ENCODE measurements around the gene XPO4.
"Not testable (repeated sequence)": the region's sequence is repeated elsewhere in the genome, so short reads cannot be mapped to it uniquely, and the experiment has no call there.

Gene XPO4

DNA sequence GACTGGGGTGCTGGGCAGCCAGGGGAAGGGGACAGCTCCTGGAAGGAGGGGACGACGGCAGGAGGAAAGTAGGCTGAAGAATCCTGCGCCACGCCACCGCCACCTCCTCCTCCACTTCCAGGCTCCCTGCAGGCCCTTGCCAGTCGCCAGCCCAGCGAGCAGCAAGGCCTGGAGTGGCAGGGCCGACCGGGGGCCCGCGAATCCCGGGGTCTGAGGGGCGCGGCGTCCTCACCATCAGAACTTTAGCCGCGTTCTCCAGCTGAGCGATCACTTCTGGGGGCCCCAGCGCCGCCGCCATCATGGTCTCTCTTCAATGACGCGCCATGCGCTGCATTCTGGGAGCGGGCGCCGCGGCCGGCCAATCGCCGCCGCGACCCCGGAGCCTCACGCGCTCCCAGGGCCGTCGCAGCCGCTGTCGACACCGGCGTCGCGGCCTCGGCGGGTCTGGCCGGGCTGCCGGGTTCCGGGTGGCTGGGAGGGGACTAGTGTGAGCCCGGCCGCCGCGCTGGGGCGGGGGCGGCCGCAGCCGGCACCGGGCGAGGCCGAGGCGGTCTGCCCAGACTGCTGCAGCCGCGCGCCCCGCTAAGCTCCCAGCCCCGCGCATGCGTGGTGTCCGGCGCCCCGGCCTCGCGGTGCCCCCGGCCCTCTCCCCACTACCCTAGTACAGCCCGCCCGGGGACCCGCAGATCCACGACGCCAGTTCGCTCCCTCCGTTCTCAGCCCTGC lies at the start of gene XPO4:
Gene XPO4, minus strand, starts transcription at position 309 of the 726 bp plus-strand sequence. Its CDS starts 8 bp downstream, at position 301.
- DNase-seq, result peak; percentile 1

DNA sequence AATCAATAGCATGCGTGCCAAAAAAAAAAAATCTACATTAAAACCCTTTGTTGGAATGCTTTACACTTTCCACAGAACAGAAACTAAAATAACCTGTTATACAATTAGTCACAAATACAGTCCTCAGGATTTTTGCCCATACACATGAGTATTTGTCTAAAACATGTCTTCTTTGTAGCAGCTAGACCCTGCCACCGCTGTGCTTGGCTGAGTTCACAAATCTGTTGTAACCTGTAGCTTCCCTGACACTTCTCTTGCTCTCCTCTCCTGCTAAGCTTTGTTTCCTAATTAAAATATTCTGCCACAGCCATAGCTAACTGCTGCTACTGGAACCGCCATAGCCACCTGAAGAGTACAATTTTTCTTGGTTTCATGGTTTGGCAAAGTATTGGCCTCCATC lies 45.5 kb upstream of the XPO4 start:
- not testable (repeated sequence) for DNase-seq

DNA sequence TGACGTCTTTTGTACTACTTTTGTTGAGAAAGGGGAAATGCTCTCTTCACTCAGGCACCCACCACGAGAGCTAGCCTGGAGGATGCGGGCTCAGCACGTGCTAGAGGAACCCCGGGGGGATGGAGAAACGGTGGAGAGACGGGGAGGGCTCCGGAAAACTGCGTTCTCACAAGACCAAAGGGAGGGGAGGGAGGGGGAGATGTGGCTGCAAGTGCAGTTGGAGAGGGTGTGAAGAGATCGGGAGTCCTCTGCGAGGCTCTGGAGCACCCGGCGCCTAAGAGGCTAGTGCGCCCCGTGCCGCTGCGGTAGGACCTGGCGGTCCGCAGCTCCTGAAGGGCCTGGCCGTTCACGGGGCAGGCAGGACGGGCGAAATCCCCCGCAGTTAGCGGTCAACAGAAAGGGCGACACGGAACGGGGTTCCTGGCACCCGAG lies 43.4 kb upstream of the XPO4 start:
- DNase-seq, result no peak

DNA sequence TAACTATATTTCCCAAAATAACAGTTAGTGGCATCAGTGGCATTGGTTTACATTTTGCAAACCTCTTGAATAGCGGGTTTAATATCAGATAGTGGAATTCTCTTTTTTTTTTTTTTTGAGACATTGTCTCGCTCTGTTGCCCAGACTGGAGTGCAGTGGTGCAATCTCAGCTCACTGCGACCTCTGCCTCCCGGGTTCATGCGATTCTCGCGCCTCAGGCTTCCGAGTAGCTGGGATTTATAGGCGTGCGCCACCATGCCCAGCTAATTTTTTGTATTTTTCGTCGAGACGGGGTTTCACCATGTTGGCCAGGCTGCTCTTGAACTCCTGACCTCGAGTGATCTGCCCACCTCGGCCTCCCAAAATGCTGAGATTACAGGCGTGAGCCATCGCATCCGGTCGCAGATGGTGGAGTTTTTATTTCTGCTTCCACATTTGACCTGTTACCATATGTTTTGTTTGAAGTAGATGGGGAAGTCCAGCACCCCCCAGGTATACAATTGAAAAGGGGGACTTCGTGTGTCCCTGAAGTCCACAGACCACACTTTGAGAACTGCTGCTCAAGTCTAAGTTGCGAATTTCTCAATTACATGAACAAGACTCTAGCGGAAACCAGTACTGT lies 40.5 kb upstream of the XPO4 start:
- DNase-seq, result no peak

DNA sequence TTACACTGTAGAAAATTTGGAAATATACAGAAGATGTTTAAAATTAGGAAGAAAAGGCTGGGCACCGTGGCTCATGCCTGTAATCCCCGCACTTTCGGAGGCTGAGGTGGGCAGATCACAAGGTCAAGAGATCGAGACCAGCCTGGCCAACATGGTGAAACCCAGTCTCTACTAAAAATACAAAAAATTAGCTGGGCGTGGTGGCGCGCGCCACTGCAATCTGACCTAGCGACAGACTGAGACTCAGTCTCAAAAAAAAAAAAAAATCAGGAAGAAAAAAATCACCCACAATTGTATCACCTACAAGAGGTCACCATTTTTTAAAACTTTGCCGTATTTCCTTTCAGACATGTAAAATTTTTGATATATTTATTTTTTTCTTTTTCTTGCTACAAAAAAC lies 38.0 kb upstream of the XPO4 start:
- DNase-seq, result not testable (repeated sequence)

DNA sequence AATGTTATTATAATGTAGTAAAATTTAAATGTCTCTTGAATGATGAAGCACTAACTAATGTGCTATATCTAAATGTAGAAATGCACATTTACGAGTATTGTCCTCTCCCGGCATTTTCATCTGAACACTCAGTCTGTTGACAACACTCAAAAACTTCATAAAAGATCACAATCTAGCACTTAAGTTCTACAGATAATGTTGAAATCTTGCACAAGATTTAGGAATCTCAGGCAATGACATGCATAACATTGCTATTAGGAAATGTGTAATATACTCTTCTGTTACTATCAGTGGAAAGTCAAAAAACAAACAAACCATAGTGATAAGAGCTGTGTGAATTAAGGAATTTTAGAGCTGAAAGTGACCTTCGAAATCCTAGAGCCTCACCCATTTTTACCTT lies 37.5 kb upstream of the XPO4 start:
- no peak for DNase-seq

DNA sequence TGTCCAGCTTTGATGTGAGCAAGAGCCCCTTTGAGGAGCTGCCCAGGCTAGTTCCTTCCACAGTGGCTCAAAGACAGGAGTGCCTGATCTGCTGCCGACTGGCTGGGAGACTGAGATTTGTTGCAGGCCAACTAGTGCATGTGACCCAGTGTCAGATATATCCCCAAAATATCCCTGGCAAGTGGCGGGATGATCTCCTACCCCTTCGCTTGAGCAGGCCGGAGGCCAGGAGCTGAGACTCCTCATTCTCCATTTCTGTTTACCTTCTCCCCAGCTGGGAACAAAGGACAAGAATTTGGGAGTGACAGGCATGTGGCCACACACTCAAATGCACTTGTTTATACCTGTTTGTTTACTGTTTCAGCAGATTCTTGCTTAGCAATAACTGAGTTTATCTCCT lies 37.1 kb upstream of the XPO4 start:
- no peak for DNase-seq

DNA sequence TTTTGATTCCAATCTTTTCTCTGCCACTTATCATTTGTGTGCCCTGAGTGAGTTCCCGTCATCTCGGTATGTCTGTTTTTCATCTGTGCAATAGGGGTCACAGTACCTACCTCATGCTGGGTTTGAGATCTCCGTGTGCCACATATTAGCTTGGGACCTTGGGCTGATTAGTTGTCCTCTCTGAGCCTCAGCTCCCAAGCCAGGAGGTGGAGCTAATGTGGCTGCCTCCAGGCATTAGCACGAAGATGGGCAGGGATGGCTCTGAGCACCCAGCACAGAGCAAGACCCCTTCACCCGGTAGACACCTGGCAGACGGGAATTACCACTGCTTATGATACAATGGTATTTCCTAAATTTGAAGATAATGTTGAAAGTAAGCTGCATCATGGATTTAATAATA lies 35.8 kb upstream of the XPO4 start:
- no peak for DNase-seq

DNA sequence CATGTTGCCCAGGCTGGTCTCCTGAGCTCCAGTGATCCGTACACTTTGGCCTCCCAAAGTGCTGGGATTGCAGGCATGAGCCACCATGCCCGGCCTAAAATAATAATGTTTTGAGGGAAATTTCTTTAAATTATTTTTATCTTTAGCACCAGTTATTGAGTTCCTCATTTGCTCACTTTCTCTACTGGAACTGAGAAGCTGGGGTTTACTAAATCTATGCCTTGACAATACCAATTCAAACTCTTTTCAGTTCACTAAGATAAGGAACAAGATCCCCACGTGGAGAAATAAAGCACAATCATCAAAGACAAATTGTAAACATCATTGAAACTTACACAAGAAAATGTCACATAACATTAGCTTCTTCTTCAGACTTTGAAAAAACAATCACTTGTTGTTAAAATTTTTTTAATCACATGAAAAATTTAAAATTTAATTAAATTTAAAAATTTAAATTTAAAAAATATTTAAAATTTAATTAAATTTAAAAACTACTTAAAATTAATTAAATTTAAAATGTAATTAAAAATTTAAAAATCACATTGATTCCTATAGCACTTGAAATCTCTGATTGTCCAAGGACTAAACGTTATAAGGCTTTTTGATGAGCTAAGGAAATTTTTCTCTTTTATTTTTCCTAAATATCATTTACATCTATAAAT lies 25.2 kb upstream of the XPO4 start:
- DNase-seq, result no peak

DNA sequence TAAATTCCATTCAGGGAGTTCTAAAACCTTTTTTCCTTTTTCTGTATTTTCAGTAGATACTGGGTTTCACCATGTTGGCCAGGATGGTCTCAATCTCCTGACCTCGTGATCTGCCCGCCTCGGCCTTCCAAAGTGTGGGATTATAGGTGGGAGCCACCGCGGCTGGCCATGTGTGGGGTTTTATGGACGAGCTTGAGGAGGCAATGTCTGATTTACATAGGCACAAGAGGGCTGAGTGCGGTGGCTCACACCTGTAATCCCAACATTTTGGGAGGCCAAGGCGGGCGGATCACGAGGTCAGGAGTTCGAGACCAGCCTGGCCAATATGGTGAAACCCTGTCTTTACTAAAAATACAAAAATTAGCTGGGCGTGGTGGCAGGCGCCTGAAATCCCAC lies 22.8 kb upstream of the XPO4 start:
- not testable (repeated sequence) for DNase-seq

DNA sequence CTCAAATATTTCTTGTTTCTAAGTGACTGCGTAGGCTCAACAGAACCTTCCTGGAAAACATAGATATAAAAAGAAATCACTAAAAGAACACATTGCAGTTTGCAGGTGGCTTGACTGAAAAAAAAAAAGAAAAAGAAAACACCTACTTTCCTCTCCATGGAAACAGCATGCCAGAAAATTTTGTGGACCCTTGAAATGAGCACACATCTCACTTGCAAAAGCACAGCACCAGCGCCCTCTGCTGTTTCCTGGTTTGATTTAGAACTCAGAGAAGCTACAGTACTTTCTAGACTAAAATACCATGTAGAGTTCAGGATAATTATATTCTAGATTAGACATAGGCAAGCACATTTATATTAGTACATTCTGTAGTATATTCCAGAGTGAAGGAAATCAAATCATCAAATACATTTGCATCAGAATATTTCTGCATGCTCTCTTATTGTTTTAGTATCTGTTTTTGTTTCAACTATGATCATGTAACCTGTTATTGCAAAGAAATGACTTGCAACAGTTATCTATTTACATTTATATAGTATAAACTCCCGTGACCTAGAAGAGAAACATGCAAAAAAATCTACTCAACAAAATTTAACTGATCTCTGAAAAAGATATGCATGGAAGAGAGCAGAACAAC lies 22.3 kb upstream of the XPO4 start:
- DNase-seq, result peak; percentile 46

DNA sequence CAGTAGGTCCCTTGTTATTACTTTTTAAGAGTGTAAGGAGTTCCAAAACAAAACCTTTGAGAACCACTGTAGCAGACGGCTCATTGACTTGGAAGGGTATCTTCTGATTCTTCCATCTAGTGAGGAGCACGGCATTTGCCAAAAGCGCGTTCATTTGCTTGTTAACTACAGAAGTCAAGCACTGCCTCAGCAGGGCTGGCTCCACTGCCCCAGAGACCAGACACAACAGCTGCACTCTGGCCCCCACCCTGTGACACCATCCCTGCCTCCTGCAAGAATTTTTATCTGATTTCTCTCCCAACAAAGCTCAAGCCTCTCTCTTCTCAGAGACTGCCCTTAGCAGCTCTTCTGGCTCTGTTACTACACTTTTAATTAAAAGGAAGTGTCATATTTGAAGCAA lies 20.7 kb upstream of the XPO4 start:
- DNase-seq, result no peak

DNA sequence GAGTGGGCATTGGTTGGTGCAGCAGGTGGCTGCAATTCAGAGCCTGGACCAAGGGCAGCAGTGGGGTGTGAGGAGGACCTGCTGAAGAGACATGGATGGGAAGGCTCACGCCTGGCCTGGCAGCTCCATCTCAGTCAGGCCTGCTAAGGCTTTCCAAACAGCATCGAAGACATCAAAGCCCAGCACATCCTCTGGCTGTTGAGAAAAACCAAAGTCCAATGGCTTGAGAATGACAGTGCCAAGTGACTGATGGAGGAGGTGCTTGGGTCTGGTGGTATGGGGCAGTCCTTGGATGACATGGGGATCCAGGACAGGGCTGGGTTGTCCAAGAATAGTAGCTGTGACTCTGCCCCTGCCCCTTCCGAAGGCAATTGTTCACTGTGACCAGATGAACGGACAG lies 19.0 kb upstream of the XPO4 start:
- DNase-seq, result no peak

DNA sequence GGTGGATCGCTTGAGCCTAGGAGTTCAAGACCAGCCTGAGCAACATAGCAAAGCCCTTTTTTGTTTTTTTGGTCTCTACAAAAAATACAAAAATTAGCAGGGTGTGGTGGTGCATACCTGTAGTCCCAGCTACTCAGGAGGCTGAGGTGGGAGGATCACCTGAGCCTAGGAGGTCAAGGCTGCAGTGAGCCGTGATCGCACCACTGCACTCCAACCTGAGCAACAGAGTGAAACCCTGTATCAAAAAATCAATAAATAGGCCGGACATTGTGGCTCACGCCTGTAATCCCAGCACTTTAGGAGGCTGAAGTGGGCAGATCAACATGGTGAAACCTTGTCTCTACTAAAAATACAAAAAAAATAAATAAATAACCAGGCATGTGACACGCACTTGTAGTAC lies 13.1 kb upstream of the XPO4 start:
- DNase-seq, result not testable (repeated sequence)

DNA sequence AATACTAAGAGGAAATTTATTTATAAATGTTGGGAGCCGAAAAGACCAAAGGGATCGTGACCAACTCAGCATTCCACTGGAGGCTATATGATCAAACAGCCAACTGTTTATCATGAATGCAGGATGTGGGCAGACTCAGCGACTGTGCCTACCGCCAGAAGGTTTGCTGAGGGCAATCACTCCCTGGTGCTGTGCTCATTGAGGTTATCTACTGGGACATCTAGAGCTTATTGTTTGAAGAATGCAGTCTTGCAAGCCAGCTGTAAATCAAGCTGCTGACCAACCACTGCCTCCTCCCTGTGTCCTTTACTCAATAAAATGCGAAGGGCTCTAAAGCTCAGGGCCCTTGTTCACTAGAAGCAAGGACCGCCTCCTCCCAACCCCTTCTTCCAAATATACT lies 8.5 kb upstream of the XPO4 start:
- no peak for DNase-seq

DNA sequence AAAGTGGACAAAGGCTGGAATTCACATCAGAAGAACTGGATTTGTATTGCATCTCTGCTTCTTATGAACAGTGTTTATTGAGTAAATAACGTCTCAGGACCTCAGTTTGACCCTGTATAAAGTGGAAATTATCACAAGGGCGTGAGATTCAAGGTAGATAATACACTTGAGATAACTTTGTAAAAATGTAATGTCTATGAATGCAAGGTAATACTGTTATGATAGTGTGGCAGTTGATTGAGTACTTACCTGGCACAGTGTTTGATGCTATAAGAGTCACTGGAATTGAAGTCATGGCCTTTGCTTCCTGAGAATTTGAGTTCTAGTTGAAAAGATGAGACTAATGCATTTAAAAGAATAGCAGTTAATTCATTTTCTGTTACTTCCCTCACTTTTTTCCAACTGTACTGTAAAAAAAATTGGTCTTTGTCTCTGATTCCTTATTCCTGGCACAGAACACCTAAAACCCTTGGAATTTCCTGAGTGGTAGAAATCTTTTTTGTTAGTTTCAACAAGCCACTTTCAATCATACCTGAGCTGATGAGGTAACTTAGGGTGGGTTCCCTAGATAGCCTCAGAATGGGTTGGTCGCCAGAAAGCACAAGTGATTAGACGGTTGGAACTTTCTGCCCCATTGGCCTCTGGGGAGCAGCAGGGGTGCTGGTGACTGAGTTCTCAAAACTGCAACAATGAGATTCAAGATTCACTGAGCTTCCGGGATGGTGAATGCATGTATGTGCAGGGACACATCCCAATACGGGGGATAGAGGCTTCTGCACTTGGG lies 6.4 kb upstream of the XPO4 start:
- no peak for DNase-seq

DNA sequence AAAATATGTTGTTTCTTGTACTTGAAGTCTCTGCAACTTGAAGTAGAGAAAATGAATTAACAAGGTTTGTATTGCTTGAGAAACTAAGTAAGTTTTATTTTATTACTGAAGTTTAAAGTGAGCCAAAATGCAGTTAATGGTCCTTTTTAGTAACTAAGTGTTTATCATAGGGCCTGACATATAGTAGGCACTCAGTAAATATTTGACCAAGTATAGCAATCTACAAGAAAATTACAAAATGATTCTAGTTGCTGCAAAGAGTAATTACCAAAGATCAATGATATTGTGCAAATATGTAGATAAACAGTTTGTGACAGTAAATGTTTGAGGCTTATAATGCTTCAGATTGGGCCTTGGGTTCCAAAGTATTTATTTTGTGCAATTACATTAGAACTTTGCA lies 2.4 kb upstream of the XPO4 start:
- DNase-seq, result no peak

DNA sequence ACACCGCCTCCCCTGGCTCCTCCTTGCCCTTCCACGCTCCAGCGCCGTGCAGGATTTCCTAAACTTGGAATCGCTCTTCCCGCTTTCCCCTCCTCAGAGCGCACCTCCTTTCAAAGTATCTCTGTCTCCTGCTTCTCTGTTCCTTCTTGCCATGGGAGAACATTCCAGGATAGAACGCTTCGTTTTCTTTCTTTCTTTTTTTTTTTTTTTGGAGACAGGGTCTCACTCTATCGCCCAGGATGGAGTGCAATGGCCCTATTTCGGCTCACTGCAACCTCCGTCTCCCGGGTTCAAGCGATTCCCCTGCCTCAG lies 574 bp upstream of the XPO4 start:
- no peak for DNase-seq

DNA sequence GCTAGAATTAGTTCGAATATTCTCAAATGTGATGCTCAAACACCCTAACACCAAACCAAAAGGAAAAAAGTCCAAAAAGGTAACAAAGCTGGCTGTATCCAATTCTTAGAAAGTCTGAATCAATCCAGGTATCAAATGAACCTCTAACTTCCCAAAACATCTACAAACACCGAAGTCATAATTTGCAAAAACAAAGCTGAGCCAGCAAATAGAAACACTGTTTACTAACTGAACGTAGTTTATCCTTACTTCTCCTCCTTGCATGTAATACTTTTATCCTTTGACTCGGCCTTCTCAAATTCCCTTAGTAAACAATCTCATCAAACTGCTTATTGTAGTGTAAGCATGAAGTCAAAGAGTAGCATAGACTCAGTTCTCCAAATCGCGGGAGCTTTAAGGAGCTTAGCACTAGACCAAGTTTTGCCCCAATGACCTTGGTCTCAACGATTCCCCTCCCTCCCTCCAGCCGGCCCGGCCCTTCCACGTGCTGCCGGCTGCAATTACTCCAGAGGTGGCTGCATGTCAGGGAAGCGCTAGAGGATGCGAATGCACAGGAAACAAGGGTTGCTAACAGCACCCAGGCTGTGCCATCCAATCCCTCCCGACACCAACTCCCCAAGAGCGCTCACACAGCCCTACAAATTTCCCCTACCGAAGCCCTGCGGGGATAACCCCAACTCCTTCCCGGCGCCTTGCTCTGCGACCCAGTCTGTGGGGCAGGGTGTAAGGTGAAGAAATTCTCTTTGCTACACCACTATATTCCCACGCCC lies 693 bp downstream of the XPO4 start:
- DNase-seq, result no peak

DNA sequence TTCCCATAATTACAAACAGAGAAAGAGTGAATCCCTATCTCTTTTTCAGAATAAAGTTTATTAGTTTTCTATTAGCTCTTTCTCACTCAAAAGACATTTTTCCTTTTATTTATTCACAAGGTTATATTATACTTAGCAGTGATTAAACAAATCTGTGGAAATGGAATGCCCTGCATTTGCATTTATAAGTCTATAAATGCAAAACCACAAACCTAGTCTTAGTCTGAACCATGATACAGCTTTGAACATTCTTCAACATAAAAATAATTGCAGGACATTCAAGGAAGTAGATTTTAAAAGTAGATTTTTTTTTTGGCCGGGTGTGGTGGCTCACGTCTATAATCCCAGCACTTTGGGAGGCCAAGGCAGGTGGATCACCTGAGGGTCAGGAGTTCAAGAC lies 8.3 kb downstream of the XPO4 start:
- no peak for DNase-seq

DNA sequence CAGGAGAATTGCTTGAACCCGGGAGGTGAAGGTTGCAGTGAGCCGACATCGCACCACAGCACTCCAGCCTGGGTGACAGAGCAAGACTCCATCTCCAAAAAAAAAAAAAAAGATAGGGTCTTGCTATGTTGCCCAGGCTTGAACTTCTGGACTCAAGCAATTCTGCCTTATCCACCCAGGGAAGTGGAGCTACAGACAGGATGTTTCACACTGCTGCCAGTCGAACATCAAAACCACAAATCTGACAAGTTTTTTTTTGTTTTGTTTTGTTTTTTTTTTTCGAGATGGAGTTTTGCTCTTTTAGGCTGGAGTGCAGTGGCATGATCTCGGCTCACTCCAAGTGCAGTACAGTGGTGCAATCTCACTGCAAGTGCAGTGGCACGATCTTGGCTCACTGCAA lies 10.8 kb downstream of the XPO4 start:
- DNase-seq, result no peak

DNA sequence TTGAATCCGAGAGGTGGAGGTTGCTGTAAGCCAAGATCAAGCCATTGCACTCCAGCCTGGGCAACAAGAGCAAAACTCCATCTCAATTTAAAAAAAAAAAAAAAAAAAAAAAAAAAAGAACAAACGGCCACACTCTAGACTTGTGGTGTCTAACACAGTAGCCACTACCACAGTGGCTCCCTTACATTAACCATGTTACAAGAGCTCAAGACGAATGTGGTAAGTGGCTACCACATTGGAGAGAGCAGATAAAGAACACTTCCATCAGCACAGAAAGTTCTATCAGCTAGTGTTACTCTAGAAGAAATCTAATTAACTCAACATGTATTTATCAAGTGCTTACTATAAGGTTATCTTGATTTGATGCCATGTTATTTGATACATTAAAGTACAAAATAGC lies 11.5 kb downstream of the XPO4 start:
- DNase-seq, result no peak
